ENCODE data around the gene ADAMTS6. TPM values are rescaled to one million over a fixed set of nuclear protein-coding genes. Genes with fewer than 3 reads are reported as not detected.

ADAMTS6 gene
- total and polyA plus RNA-seq, 2 experiments from 2014 or later: 0.78 to 2.0 TPM

DNA sequence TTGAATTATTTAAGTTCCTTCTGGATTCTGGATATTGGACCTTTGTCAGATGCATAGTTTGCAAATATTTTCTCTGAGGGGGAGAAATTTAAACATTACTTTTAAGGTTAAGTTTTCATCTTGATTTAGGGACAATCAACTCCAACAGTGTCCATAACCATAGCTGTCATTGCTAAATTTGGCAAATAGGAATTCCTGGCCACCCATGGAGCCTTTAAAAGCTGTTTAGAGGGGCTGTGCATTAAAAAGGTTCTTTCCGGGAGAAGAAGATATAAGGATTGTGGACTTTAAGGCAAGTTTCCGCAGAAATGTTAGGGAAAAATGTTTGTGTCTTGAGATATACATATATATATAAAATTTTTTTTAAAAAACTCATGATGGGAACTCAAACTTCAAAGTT, 339.7 kb downstream of the ADAMTS6 start:
- no peaks in the 10 kb centered on the region for H3K27me3 ChIP-seq (ENCODE audit: insufficient read depth)
- no peak overlapping the region for H2AFZ ChIP-seq
- peaks cover 31% of the 10 kb centered on the region for H3K4me1 ChIP-seq (ENCODE audit: insufficient read depth)
- no peaks in the 10 kb centered on the region for H3F3A ChIP-seq (replicated peaks; ENCODE audit: low read depth)
- Mint-ChIP-seq H3K27me3 (ENCODE audit: insufficient read depth, low read depth, poor library complexity) (no peaks in the 10 kb centered on the region), H3K36me3 (ENCODE audit: low read depth) (peaks cover 5% of the 10 kb centered on the region; the same call in 1 of the 3 replicates), H3K4me3 (peak overlapping the region; percentile 17), H3K27ac (no peak overlapping the region), H3K4me1 (peaks cover 45% of the 10 kb centered on the region), H3K9me3 (no peaks in the 10 kb centered on the region)
- H3K36me3 ChIP-seq (ENCODE audit: insufficient read depth): no peaks in the 10 kb centered on the region
- ATAC-seq: peak; percentile 50
- peak overlapping the region; percentile 68 for H3K4me2 ChIP-seq
- peak; percentile 41 for DNase-seq (ENCODE audit: low spot score)
- TF ChIP-seq, protein P1, sequence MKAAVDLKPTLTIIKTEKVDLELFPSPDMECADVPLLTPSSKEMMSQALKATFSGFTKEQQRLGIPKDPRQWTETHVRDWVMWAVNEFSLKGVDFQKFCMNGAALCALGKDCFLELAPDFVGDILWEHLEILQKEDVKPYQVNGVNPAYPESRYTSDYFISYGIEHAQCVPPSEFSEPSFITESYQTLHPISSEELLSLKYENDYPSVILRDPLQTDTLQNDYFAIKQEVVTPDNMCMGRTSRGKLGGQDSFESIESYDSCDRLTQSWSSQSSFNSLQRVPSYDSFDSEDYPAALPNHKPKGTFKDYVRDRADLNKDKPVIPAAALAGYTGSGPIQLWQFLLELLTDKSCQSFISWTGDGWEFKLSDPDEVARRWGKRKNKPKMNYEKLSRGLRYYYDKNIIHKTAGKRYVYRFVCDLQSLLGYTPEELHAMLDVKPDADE (IDR thresholded peaks at IDR 0.05): no peak
- TF ChIP-seq, protein P2, sequence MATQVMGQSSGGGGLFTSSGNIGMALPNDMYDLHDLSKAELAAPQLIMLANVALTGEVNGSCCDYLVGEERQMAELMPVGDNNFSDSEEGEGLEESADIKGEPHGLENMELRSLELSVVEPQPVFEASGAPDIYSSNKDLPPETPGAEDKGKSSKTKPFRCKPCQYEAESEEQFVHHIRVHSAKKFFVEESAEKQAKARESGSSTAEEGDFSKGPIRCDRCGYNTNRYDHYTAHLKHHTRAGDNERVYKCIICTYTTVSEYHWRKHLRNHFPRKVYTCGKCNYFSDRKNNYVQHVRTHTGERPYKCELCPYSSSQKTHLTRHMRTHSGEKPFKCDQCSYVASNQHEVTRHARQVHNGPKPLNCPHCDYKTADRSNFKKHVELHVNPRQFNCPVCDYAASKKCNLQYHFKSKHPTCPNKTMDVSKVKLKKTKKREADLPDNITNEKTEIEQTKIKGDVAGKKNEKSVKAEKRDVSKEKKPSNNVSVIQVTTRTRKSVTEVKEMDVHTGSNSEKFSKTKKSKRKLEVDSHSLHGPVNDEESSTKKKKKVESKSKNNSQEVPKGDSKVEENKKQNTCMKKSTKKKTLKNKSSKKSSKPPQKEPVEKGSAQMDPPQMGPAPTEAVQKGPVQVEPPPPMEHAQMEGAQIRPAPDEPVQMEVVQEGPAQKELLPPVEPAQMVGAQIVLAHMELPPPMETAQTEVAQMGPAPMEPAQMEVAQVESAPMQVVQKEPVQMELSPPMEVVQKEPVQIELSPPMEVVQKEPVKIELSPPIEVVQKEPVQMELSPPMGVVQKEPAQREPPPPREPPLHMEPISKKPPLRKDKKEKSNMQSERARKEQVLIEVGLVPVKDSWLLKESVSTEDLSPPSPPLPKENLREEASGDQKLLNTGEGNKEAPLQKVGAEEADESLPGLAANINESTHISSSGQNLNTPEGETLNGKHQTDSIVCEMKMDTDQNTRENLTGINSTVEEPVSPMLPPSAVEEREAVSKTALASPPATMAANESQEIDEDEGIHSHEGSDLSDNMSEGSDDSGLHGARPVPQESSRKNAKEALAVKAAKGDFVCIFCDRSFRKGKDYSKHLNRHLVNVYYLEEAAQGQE (IDR thresholded peaks at IDR 0.05; ENCODE audit: unreplicated experiment): no peak
- TF ChIP-seq NANOG (IDR thresholded peaks at IDR 0.05; ENCODE audit: borderline replicate concordance): peak; percentile 69; the same call in 1 of the 2 replicates
- H3K79me2 ChIP-seq (replicated peaks; ENCODE audit: insufficient read depth): no peaks in the 10 kb centered on the region
- H3K9me2 ChIP-seq (ENCODE audit: insufficient read depth): peaks cover 15% of the 10 kb centered on the region; the same call in 1 of the 2 replicates
- peak overlapping the region; percentile 92 for H3K27ac ChIP-seq (ENCODE audit: low read depth)
- no peaks in the 10 kb centered on the region for H4K20me1 ChIP-seq (replicated peaks; ENCODE audit: insufficient read depth)
- peak overlapping the region; percentile 22 for H3K4me3 ChIP-seq

DNA sequence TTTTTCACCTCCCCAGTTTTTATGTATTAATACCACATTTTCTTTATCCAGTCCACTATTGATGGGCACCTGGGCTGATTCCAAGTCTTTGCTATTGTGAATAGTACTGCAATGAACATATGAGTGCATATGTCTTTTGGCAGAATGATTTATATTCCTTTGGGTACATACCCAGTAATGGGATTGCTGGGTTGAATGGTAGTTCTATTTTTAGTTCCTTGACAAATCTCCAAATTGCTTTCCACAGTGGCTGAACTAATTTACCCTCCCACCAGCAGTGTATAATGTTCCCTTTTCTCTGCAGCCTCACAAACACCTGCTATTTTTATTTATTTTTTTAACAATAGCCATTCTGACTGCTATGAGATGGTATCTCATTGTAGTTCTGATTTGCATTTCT, 340.2 kb downstream of the ADAMTS6 start:
- H4K20me1 ChIP-seq (replicated peaks; ENCODE audit: insufficient read depth): no peaks in the 10 kb centered on the region
- Mint-ChIP-seq H3K4me1 (peaks cover 45% of the 10 kb centered on the region), H3K9me3 (no peaks in the 10 kb centered on the region), H3K36me3 (ENCODE audit: low read depth) (peaks cover 5% of the 10 kb centered on the region; the same call in 1 of the 3 replicates), H3K4me3 (no peak overlapping the region; the same call in 2 of the 3 replicates), H3K27ac (no peak overlapping the region), H3K27me3 (ENCODE audit: insufficient read depth, low read depth, poor library complexity) (no peaks in the 10 kb centered on the region)
- peaks cover 15% of the 10 kb centered on the region; the same call in 1 of the 2 replicates for H3K9me2 ChIP-seq (ENCODE audit: insufficient read depth)
- DNase-seq (ENCODE audit: low spot score) (no peak), ATAC-seq (no peak)
- H3F3A ChIP-seq (replicated peaks; ENCODE audit: low read depth): no peaks in the 10 kb centered on the region
- no peaks in the 10 kb centered on the region for H3K27me3 ChIP-seq (ENCODE audit: insufficient read depth)
- no peaks in the 10 kb centered on the region for H3K36me3 ChIP-seq (ENCODE audit: insufficient read depth)
- no peaks in the 10 kb centered on the region for H3K79me2 ChIP-seq (replicated peaks; ENCODE audit: insufficient read depth)
- peaks cover 31% of the 10 kb centered on the region for H3K4me1 ChIP-seq (ENCODE audit: insufficient read depth)
- no peak for TF ChIP-seq JUNB (IDR thresholded peaks at IDR 0.05; ENCODE audit: unreplicated experiment)
- TF ChIP-seq, protein P3, sequence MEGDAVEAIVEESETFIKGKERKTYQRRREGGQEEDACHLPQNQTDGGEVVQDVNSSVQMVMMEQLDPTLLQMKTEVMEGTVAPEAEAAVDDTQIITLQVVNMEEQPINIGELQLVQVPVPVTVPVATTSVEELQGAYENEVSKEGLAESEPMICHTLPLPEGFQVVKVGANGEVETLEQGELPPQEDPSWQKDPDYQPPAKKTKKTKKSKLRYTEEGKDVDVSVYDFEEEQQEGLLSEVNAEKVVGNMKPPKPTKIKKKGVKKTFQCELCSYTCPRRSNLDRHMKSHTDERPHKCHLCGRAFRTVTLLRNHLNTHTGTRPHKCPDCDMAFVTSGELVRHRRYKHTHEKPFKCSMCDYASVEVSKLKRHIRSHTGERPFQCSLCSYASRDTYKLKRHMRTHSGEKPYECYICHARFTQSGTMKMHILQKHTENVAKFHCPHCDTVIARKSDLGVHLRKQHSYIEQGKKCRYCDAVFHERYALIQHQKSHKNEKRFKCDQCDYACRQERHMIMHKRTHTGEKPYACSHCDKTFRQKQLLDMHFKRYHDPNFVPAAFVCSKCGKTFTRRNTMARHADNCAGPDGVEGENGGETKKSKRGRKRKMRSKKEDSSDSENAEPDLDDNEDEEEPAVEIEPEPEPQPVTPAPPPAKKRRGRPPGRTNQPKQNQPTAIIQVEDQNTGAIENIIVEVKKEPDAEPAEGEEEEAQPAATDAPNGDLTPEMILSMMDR (conservative IDR thresholded peaks at IDR 0.05; ENCODE audit: low read depth in 2 of 2): no peak
- H3K27ac ChIP-seq (ENCODE audit: low read depth): peak overlapping the region; percentile 92
- peak overlapping the region; percentile 22 for H3K4me3 ChIP-seq
- H3K4me2 ChIP-seq: peak overlapping the region; percentile 68
- H2AFZ ChIP-seq: no peak overlapping the region

Measured in GM23338 (cell line).